SK-N-SH (cell line): ENCODE measurements around the gene TRDN. TPM values are rescaled to one million over a fixed set of nuclear protein-coding genes. Genes with fewer than 3 reads are reported as not detected.

Experiments
- CTCF ChIA-PET: fragments of 300-600, 350-600 bp; formaldehyde crosslinking; extraction: SDS; loops from one replicate; lab custom pipeline; 2021; lab: Yijun Ruan, JAX
- POLR2A ChIA-PET: fragments of 350-600 bp; sonication (Branson Sonifier 250); formaldehyde crosslinking; extraction: SDS; loops from one replicate; lab custom pipeline; 2020; ENCODE audit warnings: antibody characterized with exemption, inconsistent platforms; lab: Yijun Ruan, JAX
- DNase-seq: peaks from one replicate; pipeline ENCODE4 v3.0.0; 2012
- H2AFZ ChIP-seq: fragments of 200-600 bp; sonication (generic); 2 replicates; pipeline ENCODE4 v1.8.1; 2016; ENCODE audit warnings: antibody characterized with exemption, mild to moderate bottlenecking, low read depth
- H3F3A ChIP-seq: fragments of 200-600 bp; sonication (generic); replicated peaks from 2 replicates; pipeline ENCODE3; 2016; ENCODE audit warnings: antibody characterized with exemption, mild to moderate bottlenecking; ENCODE audit not compliant: insufficient read depth
- H3K27ac ChIP-seq, 2 experiments: fragments of 200-500 bp in 1 of 2; fragments of 200-600 bp in 1 of 2; sonication (Bioruptor generic) in 1 of 2; sonication (generic), shearing (Covaris generic) in 1 of 2; 2 replicates each; pipeline versions ENCODE4 v1.5.1 to v1.6.1; 2014 to 2016; ENCODE audit warnings: low read depth in 2 of 2, inconsistent platforms in 1 of 2, low read length in 1 of 2, mild to moderate bottlenecking in 1 of 2, mixed read lengths in 1 of 2
- H3K27me3 ChIP-seq: fragments of 200-600 bp; sonication (generic), shearing (Covaris generic); 2 replicates; pipeline ENCODE4 v1.6.1; 2016; ENCODE audit warnings: mixed run types; ENCODE audit not compliant: insufficient read depth
- H3K36me3 ChIP-seq, 2 experiments: fragments of 200-500 bp in 1 of 2; fragments of 200-600 bp in 1 of 2; sonication (Bioruptor generic) in 1 of 2; sonication (generic) in 1 of 2; replicated peaks in 1 of 2; 2 replicates each; pipeline versions ENCODE3 to v1.5.1; 2014 to 2016; ENCODE audit warnings: low read length in 1 of 2, mild to moderate bottlenecking in 1 of 2; ENCODE audit not compliant: insufficient read depth in 2 of 2, control insufficient read depth in 1 of 2
- H3K4me1 ChIP-seq, 2 experiments: fragments of 200-500 bp in 1 of 2; fragments of 200-600 bp in 1 of 2; sonication (Bioruptor generic) in 1 of 2; sonication (generic), shearing (Covaris generic) in 1 of 2; 2 replicates each; pipeline versions ENCODE4 v1.5.1 to v1.6.1; 2014 to 2016; ENCODE audit warnings: low read depth in 1 of 2, low read length in 1 of 2, mixed run types in 1 of 2; ENCODE audit not compliant: insufficient read depth in 2 of 2, control insufficient read depth in 1 of 2
- H3K4me2 ChIP-seq: fragments of 200-600 bp; sonication (generic), shearing (Covaris generic); 2 replicates; pipeline ENCODE4 v1.6.1; 2017; ENCODE audit warnings: mixed run types
- H3K4me3 ChIP-seq, 2 experiments: fragments of 200-500 bp in 1 of 2; fragments of 200-600 bp in 1 of 2; sonication (Bioruptor generic) in 1 of 2; sonication (generic), shearing (Covaris generic) in 1 of 2; 2 replicates each; pipeline versions ENCODE4 v1.5.1 to v1.8.1; 2014 to 2016; ENCODE audit warnings: low read depth in 2 of 2, inconsistent platforms in 1 of 2, low read length in 1 of 2, mild to moderate bottlenecking in 1 of 2, mixed read lengths in 1 of 2, moderate library complexity in 1 of 2
- H3K79me2 ChIP-seq: fragments of 200-600 bp; sonication (generic); 2 replicates; pipeline ENCODE4 v1.8.1; 2017; ENCODE audit warnings: mild to moderate bottlenecking; ENCODE audit not compliant: insufficient read depth
- H3K9ac ChIP-seq: fragments of 200-600 bp; sonication (generic); 2 replicates; pipeline ENCODE4 v1.6.1; 2017; ENCODE audit warnings: mixed run types
- H3K9me2 ChIP-seq: fragments of 200-600 bp; sonication (generic); 2 replicates; pipeline ENCODE4 v1.6.1; 2017; ENCODE audit warnings: mixed run types
- H3K9me3 ChIP-seq: fragments of 200-600 bp; sonication (generic); 2 replicates; pipeline ENCODE4 v1.6.1; 2017; ENCODE audit warnings: mixed run types, mild to moderate bottlenecking, moderate library complexity
- H4K20me1 ChIP-seq: fragments of 200-600 bp; sonication (generic); 2 replicates; pipeline ENCODE4 v1.6.1; 2017; ENCODE audit warnings: mild to moderate bottlenecking, mixed run types; ENCODE audit not compliant: insufficient read depth
- CTCF ChIP-seq: fragments of 200-600 bp; sonication (generic); IDR thresholded peaks from 2 replicates; pipeline ENCODE4 v1.6.1; 2017; ENCODE audit warnings: antibody characterized with exemption, mild to moderate bottlenecking, moderate library complexity
- ELF1 ChIP-seq: IDR thresholded peaks from 2 replicates; pipeline ENCODE4 v1.4.0; 2012
- EZH2phosphoT487 ChIP-seq: fragments of 200-600 bp; sonication (generic); IDR thresholded peaks from 2 replicates; pipeline ENCODE4 v1.6.1; 2017; ENCODE audit warnings: low read depth, mixed run types, mild to moderate bottlenecking, antibody characterized with exemption, moderate library complexity, borderline replicate concordance
- FOSL2 ChIP-seq: IDR thresholded peaks from 2 replicates; pipeline ENCODE4 v1.4.0; 2012; ENCODE audit warnings: low read depth, mild to moderate bottlenecking, moderate library complexity, borderline replicate concordance
- FOXJ3 ChIP-seq: sonication (generic); formaldehyde crosslinking; IDR thresholded peaks from 2 replicates; pipeline ENCODE4 v1.5.1; 2020; ENCODE audit warnings: mild to moderate bottlenecking, missing genetic modification reagents
- FOXM1 ChIP-seq: IDR thresholded peaks from 2 replicates; pipeline ENCODE4 v1.4.0; 2012; ENCODE audit warnings: low read depth, mild to moderate bottlenecking
- JUND ChIP-seq: IDR thresholded peaks from 2 replicates; pipeline ENCODE4 v1.4.0; 2012
- MEF2A ChIP-seq: IDR thresholded peaks from 2 replicates; pipeline ENCODE4 v1.4.0; 2012; ENCODE audit warnings: low read depth, borderline replicate concordance
- MXI1 ChIP-seq: IDR thresholded peaks from 2 replicates; pipeline ENCODE4 v1.6.1; 2012; ENCODE audit warnings: mild to moderate bottlenecking, low read depth, low read length, improper control_type of control experiment
- NFIC ChIP-seq: IDR thresholded peaks from 2 replicates; pipeline ENCODE4 v1.4.0; 2012; ENCODE audit warnings: borderline replicate concordance
- POLR2AphosphoS5 ChIP-seq: IDR thresholded peaks from 2 replicates; pipeline ENCODE4 v1.6.1; 2012; ENCODE audit warnings: low read depth, low read length
- RAD21 ChIP-seq: IDR thresholded peaks from 2 replicates; pipeline ENCODE4 v1.6.1; 2012; ENCODE audit warnings: mild to moderate bottlenecking, low read length
- REST ChIP-seq: IDR thresholded peaks from 2 replicates; pipeline ENCODE4 v1.6.1; 2012; ENCODE audit warnings: mild to moderate bottlenecking, low read depth, low read length, moderate library complexity
- SIN3A ChIP-seq: IDR thresholded peaks from 2 replicates; pipeline ENCODE4 v1.6.1; 2012; ENCODE audit warnings: low read depth, mild to moderate bottlenecking, low read length, moderate library complexity, borderline replicate concordance
- YY1 ChIP-seq: IDR thresholded peaks from 2 replicates; pipeline ENCODE4 v1.4.0; 2012; ENCODE audit warnings: low read depth, mild to moderate bottlenecking
- ZBTB33 ChIP-seq: IDR thresholded peaks from 2 replicates; pipeline ENCODE4 v1.4.0; 2012; ENCODE audit warnings: low read depth, borderline replicate concordance
- WGBS: methylation state at CpG from one replicate; pipeline ENCODE4 v1.1.6; 2017; ENCODE audit warnings: low lambda C conversion rate; 5-methylcytosine and 5-hydroxymethylcytosine counted together
- polyA plus RNA-seq, 3 experiments: library from polyadenylated mRNA; depleted of rRNA; stranded (reverse); fragments of >200 nt; gene quantifications; 2 replicates each; pipeline ENCODE4 v1.2.3, GENCODE V29; 2012
- TF ChIP-seq, protein P1 (sequence below): fragments of 150-350 bp; IDR thresholded peaks from 2 replicates; pipeline ENCODE4 v1.6.1; 2017; ENCODE audit warnings: antibody characterized with exemption, low read length, low read depth, borderline replicate concordance
- TF ChIP-seq, protein P2 (sequence below): IDR thresholded peaks from 2 replicates; pipeline ENCODE4; 2012

Gene TRDN
- polyA plus RNA-seq, 1 of the 3 experiments (the other 2 are of a cell fraction), result not detected

GRCh38 chr6:123681957-123682462 lies 45.3 kb upstream of the TRDN start:
- no peak overlapping the region for H3K9ac ChIP-seq
- H4K20me1 ChIP-seq, result no peaks in the 10 kb centered on the region
- ChIA-PET POLR2A (no interaction called here), CTCF (no interaction called here)
- H3K36me3 ChIP-seq, result no peaks in the 10 kb centered on the region
- no peaks in the 10 kb centered on the region for H3K27me3 ChIP-seq
- no peak overlapping the region for H3K4me2 ChIP-seq
- no peak for TF ChIP-seq FOXJ3 (CRISPR knock-in tag)
- TF ChIP-seq, protein P1, sequence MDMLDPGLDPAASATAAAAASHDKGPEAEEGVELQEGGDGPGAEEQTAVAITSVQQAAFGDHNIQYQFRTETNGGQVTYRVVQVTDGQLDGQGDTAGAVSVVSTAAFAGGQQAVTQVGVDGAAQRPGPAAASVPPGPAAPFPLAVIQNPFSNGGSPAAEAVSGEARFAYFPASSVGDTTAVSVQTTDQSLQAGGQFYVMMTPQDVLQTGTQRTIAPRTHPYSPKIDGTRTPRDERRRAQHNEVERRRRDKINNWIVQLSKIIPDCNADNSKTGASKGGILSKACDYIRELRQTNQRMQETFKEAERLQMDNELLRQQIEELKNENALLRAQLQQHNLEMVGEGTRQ, result no peak
- TF ChIP-seq EZH2phosphoT487, result no peak
- no peak for TF ChIP-seq MEF2A
- TF ChIP-seq ZBTB33, result no peak
- TF ChIP-seq CTCF, result no peak
- TF ChIP-seq MXI1, result no peak
- no peaks in the 10 kb centered on the region for H3K9me2 ChIP-seq
- H3K9me3 ChIP-seq, result no peaks in the 10 kb centered on the region; the same call in 1 of the 2 replicates
- no peak for DNase-seq
- 0% methylated on average over 1 of the region's 1 CpG for WGBS
- no peaks in the 10 kb centered on the region for H3K79me2 ChIP-seq
- no peaks in the 10 kb centered on the region for H3F3A ChIP-seq
- H3K4me3 ChIP-seq, result no peak overlapping the region
- no peak overlapping the region for H2AFZ ChIP-seq
- no peaks in the 10 kb centered on the region for H3K4me1 ChIP-seq
- no peak overlapping the region for H3K27ac ChIP-seq

DNA sequence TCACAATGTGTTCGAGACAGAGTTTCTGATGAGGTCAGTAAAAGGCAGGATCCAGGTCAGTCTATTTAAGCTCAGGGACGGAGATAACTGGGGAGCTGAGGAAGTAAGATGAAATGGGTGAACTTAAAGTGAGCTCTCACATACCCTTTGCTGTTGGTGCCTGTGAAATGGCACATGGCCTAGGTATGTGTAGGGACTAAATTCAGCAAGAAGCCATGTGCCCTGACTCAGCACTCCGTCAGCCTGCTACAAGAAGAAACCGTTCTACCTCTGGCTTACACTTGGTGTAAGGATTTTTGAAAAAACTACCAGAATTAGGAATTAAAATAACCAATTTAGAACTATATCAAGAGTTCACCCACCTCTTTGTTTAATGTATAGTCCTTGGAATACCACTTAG lies 41.1 kb upstream of the TRDN start:
- no peaks in the 10 kb centered on the region for H3K9me3 ChIP-seq
- DNase-seq, result no peak
- no peaks in the 10 kb centered on the region for H3K4me1 ChIP-seq
- no peak overlapping the region for H2AFZ ChIP-seq
- H3K79me2 ChIP-seq, result no peaks in the 10 kb centered on the region
- no peaks in the 10 kb centered on the region for H3K9me2 ChIP-seq
- ChIA-PET CTCF (interaction anchor here (1.6 kb wide), 1 partner anchor 19 kb away, joined by 3 read pairs; no protein-coding TSS in a partner anchor), POLR2A (interaction anchor here (0.7 kb wide), 1 partner anchor 1014 kb away, joined by 5 read pairs; no protein-coding TSS in a partner anchor)
- H3F3A ChIP-seq, result no peaks in the 10 kb centered on the region
- no peaks in the 10 kb centered on the region for H4K20me1 ChIP-seq
- no peak overlapping the region for H3K9ac ChIP-seq
- H3K4me3 ChIP-seq, result no peak overlapping the region
- H3K27me3 ChIP-seq, result no peaks in the 10 kb centered on the region
- H3K4me2 ChIP-seq, result no peak overlapping the region
- no peaks in the 10 kb centered on the region for H3K36me3 ChIP-seq
- 1% methylated on average over 4 of the region's 4 CpGs for WGBS
- no peak for TF ChIP-seq ELF1
- TF ChIP-seq EZH2phosphoT487, result no peak
- no peak for TF ChIP-seq FOSL2
- TF ChIP-seq REST, result no peak
- no peak for TF ChIP-seq MEF2A
- TF ChIP-seq JUND, result no peak
- no peak for TF ChIP-seq FOXM1
- no peak for TF ChIP-seq YY1
- TF ChIP-seq, protein P2, sequence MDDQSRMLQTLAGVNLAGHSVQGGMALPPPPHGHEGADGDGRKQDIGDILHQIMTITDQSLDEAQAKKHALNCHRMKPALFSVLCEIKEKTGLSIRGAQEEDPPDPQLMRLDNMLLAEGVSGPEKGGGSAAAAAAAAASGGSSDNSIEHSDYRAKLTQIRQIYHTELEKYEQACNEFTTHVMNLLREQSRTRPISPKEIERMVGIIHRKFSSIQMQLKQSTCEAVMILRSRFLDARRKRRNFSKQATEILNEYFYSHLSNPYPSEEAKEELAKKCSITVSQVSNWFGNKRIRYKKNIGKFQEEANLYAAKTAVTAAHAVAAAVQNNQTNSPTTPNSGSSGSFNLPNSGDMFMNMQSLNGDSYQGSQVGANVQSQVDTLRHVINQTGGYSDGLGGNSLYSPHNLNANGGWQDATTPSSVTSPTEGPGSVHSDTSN, result no peak
- no peak for TF ChIP-seq SIN3A
- no peak for TF ChIP-seq RAD21
- no peak for TF ChIP-seq POLR2AphosphoS5
- no peak for TF ChIP-seq NFIC
- TF ChIP-seq, all 33 proteins: peak for 0
- H3K27ac ChIP-seq, result no peak overlapping the region
